HG02840 (cell line): ENCODE results near the gene ZNF646.

Experiments used
- ATAC-seq: cut with Tn5 transposase; IDR thresholded peaks from one replicate; pipeline ENCODE4 v1.9.1; 2021; ENCODE audit warnings: mild to moderate bottlenecking, moderate library complexity, moderate number of reproducible peaks; ENCODE audit not compliant: unreplicated experiment, low FRiP score

ZNF646 gene

DNA sequence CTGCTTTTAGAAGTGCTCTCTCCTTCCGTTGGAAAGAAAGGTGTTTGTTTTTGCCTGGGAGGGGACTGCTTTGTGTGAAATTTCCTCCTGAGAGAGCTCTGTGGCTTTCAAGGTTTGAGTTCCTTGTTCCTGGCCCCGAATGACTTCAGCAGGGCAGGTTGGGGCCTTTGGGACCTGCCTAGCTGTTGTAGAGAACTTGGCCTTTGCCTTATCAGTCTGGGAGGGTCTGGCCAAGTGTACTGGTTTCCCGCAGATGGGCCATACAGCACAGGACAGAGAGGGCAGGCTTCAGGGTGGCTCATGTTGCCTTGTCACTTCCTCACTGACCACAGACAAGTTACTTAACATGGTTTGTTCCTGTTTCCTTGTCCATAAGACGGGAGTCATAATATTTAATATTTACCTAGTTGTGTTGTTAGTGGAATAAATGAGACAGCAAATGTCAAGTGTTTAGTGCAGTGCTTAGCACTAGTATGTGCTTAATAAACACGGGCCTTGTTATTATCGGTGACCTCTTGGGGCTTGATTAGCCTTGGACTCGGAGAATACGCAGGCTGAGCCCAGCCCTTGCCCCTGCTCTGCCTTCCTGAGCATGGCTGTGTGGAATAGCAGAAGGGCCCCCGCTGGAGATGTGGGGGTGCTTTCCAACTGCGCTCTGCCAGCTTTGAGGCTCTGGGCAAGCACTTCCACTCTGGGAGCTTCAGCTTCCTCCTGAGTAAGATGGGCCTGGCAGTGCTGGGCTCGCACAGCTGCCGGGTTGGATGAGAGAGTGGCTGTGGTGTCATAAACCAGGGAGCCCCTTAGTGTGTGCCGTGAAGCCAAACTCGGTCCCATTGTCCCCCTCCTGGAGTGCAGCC is 54.7 kb downstream of the ZNF646 start:
- no peak for ATAC-seq

DNA sequence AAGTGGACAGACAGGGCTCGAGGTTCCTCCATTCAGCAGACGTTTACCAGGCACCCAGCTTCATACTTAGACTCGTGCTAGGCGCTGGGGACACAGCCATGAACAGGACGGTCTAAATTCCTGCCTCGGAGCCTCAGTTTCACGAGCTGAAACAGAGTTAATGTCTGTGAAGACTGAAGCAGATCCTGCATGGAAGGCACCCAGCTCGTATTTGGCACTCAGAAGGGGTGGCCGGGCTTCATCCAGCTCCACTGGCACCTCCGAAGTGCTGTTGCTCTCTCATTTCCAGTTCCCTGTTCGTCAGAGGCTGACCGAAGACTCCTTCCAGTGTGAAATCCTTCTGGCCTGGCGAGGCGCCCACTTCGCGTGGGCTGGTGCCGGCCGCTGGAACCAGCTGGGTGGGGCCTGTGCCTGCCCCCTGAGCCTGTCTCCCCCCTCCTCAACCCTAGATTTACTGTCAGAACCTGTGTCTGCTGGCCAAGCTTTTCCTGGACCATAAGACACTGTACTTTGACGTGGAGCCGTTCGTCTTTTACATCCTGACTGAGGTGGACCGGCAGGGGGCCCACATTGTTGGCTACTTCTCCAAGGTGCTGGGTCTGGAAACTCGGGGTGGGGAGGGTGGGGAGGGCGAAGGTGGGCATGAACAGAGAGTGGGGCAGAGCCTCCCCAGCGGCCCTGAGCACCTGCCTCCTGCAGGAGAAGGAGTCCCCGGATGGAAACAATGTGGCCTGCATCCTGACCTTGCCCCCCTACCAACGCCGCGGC is 55.5 kb downstream of the ZNF646 start:
- no peak for ATAC-seq

DNA sequence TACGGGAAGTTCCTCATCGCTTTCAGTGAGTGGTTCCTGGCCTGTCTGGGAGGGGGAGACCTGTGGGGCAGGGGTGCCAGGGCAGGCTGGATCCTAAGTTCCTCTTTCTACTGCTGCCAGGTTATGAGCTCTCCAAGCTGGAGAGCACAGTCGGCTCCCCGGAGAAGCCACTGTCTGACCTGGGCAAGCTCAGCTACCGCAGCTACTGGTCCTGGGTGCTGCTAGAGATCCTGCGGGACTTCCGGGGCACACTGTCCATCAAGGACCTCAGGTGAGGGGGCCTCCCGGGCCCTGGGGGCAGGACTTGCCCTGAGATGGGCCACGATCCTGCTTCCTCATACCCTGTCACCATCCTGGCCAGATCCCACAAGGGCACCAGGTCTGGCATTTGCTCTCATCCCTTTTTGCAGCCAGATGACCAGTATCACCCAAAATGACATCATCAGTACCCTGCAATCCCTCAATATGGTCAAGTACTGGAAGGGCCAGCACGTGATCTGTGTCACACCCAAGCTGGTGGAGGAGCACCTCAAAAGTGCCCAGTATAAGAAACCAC is 56.2 kb downstream of the ZNF646 start:
- no peak for ATAC-seq

DNA sequence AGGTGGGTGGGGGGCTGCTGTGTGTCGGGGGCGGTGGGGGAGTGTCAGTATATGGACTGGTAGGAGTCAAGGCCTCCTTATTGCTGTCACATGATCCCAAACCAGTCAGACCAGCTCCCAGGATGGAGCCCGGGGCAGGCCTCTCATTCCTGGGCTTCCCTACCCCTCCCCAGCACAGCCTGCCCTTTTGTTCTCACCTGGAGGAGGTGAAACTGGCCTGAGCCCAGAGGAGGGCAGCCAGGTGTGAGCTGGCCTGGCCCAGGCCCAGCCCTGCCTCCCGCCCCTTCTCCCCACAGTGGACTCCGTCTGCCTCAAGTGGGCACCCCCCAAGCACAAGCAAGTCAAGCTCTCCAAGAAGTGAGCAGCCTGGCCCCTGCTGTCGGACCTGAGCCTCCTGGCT is 56.7 kb downstream of the ZNF646 start:
- no peak for ATAC-seq

DNA sequence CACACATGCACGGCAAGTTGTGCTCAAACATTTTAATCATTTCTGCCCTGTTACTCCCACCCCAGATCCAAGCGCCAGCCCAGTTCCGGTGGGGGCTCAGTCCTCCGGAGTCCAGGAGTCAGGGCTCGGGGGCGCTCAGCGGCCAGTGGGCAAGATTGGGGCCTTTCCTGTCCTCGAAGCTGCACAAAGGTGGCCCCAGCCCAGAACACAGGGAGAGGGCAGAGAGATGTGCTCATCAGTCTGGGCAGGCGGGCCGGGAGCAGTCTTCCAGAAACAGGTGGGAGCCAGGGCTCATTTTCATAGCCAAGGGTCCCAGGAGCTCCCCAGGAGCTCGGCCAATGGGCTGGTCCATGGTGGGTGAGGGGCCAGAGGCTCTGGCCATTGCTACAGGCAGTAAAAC is 57.2 kb downstream of the ZNF646 start:
- no peak for ATAC-seq

DNA sequence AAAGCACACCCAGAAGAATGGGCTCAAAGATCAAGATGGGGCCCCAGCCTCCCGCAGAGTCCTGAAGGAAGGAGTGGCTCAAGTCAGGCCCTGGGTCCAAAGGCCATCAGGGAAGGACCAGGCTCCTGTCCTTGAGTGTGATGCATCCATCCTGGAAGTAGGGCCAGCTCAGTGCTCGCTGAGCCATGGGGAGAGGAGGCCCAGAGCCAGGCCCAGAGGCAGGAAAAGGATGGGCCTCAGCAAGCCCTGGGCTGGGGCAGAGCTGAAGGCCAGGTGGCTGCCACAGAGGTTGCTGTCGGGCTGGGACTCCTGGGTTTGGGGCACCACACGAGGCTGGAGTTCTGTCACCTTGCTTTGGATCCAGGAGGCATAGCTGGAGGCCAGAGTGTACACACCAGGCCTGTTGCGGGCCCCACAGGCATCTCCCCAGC is 57.6 kb downstream of the ZNF646 start:
- ATAC-seq = no peak

DNA sequence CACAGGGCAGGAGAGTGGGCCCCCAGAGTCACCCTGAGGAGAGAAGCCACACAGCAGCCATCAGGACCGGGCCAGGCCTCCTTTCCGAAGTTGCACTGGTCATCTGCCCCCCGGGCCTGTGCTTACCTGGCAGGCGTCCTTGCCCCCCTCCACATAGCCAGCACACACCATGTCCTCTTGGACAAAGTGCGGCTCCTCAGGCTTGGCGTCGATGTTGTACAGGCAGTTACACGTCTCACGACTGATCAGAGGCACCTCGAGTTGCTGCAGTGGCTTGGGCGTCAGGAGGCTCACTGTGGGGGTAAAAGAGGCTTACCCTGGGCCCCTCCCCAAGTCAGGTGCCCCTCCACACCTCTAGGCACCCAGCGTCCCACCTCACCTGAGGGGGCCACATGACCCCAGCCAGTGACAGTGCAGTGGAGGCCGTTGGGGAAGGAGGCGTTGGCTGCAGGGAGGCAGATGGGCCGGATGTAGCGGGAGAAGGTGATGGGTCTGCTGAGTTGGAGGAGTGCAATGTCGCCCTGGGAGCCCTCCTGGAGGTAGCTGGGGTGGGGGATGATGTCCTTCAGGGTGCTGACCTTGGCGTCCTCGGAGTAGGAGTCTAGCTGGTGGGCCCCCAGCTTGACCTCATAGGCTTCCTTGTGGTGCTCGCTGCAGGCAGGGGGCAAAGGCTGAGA is 58.2 kb downstream of the ZNF646 start:
- no peak for ATAC-seq

DNA sequence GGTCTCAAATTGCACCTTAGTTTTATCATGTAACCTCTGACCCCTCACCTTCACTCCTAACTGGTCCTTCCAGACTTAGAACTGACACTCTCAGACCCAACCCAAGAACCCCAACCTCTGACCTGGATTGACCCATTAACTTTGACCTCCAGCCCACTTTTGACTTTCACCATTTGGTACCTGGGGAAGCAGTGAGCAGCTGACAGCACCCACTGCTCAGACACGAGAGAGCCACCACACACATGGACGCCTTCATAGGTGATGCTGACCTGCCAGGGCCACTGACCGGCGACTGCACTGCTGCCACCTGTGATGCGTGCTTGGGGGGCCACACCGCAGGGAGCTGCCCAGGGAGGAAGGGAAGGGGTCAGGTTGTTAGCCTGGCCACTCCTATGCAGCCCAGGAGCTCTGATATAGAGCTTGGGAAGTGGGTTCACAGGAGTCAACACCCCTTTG is 58.9 kb downstream of the ZNF646 start:
- ATAC-seq = no peak
